Omental fat pad (tissue), 4 donors: ENCODE results near the gene DSCAM. TPM values are rescaled to one million over a fixed set of nuclear protein-coding genes. Genes with fewer than 3 reads are reported as not detected.

Experiments used
- ATAC-seq: fragments of 150-250 bp; one replicate; pipeline ENCODE4 v1.9.1; 2016; ENCODE audit warnings: mild to moderate bottlenecking, moderate library complexity; ENCODE audit not compliant: low FRiP score
- DNase-seq: peaks from one replicate; pipeline ENCODE4 v3.0.0-alpha.2; 2019; ENCODE audit warnings: low spot score
- total RNA-seq, 4 donors: library from RNA; depleted of rRNA; stranded (reverse); fragments of >200 nt; gene quantifications; one replicate each; pipeline ENCODE4 v1.1.0, GENCODE V29; 2016
- TF ChIP-seq, protein P1 (sequence below), 3 donors: fragments of 450-650 bp; IDR thresholded peaks; one replicate each; pipeline ENCODE4 v1.5.1; 2016 to 2017; ENCODE audit warnings: antibody characterized with exemption in 3 of 3, mild to moderate bottlenecking in 3 of 3, moderate library complexity in 2 of 3

Gene DSCAM
- total RNA-seq, 4 donors from 2014 or later, result 0.16 TPM; not detected in 3

DNA sequence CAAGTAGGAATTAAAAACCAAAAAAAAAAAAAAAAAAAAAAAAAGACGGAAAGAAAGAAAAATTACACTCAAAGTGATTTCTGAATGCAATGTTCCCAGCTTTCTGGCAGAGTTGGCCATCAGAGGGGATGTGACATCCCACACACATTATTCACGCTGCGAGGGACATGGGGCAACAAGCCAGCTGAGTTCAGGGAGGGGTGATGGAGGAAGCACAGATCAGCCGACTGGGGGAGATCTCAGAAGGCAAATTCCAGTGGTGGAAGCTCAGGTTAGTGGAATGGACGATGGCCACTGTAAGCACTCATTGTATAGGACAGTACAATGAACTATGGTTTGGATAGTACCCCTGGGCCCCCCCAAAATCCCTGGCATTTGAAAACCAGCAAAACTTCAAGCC is 667.8 kb downstream of the DSCAM start:
- ATAC-seq (no peak), DNase-seq (no peak)
- TF ChIP-seq, protein P1, sequence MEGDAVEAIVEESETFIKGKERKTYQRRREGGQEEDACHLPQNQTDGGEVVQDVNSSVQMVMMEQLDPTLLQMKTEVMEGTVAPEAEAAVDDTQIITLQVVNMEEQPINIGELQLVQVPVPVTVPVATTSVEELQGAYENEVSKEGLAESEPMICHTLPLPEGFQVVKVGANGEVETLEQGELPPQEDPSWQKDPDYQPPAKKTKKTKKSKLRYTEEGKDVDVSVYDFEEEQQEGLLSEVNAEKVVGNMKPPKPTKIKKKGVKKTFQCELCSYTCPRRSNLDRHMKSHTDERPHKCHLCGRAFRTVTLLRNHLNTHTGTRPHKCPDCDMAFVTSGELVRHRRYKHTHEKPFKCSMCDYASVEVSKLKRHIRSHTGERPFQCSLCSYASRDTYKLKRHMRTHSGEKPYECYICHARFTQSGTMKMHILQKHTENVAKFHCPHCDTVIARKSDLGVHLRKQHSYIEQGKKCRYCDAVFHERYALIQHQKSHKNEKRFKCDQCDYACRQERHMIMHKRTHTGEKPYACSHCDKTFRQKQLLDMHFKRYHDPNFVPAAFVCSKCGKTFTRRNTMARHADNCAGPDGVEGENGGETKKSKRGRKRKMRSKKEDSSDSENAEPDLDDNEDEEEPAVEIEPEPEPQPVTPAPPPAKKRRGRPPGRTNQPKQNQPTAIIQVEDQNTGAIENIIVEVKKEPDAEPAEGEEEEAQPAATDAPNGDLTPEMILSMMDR (IDR thresholded peaks at IDR 0.05), result no peak

DNA sequence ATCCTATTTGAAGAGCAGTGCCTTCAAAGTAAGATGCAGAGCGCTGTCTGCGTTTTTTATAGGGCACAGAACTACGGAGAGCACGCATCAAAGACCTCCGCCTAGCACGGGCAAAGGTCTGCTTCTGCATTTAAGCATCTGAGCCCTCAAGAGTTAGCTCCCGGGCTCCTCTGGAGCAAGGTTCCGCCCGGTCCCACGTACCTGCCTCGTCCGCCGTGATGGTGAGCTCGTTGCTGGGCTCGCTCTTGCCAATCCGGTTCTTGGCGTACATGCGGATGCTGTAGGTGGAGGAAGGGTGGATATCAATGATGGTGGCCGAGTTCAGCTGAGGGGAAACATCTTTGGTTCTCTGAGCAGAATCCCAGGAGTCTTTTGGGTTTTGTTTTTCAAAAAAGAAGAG is 668.2 kb downstream of the DSCAM start:
- DNase-seq, result no peak
- TF ChIP-seq, protein P1 (IDR thresholded peaks at IDR 0.05), result no peak
- ATAC-seq, result no peak

GRCh38 chr21:40177979-40178378 is 669.0 kb downstream of the DSCAM start:
- TF ChIP-seq, protein P1 (IDR thresholded peaks at IDR 0.05), result no peak
- DNase-seq (no peak), ATAC-seq (no peak)

GRCh38 chr21:40176724-40177123 is 670.2 kb downstream of the DSCAM start:
- ATAC-seq (no peak), DNase-seq (no peak)
- TF ChIP-seq, protein P1 (IDR thresholded peaks at IDR 0.05), result no peak

GRCh38 chr21:40173816-40174215 is 673.1 kb downstream of the DSCAM start:
- no peak for DNase-seq
- TF ChIP-seq, protein P1 (IDR thresholded peaks at IDR 0.05), result no peak
- ATAC-seq, result no peak

- DNase-seq (no peak), ATAC-seq (no peak)
- TF ChIP-seq, protein P1 (IDR thresholded peaks at IDR 0.05), result no peak
Observed at GRCh38 chr21:40169971-40170370, 677.0 kb downstream of the DSCAM start.

DNA sequence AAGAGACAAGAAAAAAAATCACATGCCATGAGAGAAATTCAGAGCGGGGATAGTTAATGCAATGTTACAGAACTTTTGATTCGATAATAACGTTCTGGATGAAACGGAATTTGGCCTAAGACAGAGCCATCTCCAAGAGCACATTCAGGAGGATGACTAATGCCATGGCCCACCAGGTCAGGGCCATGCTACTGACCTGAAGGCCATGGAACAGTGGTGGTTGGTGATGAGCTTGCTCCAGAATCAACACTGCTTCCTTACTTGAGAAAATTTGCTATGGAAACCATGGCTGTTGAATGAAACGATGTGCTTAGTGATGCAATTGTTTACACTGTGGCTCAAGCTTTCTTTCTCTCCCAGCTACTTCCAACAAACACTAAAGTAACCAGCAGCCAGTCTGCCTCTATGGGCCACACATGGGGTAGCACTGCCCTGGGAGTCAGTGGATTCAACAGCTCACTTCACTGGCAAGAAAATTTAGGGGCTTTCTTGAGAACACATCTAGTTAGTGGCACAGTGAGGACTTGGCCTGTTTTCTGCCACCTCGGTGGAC is 680.6 kb downstream of the DSCAM start:
- no peak for ATAC-seq
- TF ChIP-seq, protein P1 (IDR thresholded peaks at IDR 0.05), result no peak
- no peak for DNase-seq
